ENCODE results near the gene SLC7A1.
A peak's percentile ranks its signal among the peaks of the same experiment; 100 is the strongest.

The SLC7A1 gene

DNA sequence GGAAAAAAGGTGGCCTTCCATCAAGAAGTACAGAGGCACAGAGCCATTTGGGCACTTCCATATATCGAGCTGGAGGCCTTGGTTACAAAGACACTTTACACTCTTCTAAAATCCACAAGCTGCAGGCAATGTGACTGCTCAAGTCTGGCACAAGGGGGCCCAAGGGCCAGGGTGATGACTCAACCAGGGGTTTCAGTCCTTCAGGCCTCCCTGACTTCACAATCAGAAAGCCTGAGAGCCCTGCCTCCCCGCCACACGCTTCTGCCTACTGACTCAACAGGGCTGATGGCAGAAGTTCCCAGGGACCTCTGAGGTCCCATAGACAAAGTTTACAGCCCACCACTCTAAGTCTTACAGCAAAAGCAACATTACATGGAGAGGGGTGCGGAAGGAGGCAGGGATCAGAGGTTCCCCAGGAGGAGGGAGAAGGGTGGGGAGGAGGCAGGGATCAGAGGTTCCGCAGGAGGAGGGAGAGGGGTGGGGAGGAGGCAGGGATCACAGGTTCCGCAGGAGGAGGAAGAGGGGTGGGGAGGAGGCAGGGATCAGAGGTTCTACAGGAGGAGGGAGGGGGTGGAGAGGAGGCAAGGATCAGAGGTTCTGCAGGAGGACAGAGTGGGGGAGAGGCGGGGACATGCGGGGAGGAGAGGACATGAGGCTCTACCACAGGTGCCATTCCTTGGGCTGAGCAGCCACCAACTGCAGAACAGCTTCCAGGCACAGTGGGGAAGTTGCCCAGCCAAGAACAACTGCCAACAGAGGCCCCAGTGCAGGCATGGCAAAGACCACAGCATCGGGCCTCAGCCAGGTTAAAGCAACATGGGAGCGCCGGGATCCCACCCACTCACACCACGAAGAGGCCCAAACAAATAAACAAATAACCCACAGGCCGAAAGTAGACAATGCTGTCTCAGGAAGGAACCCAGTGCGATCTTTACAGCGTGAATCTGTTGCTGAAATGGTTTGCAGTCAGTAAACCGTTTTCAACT lies 52.0 kb downstream of the SLC7A1 start:
- Histone ChIP-seq H3K36me3 (ENCODE audit: insufficient read depth, low read length) (peaks cover 54% of the 10 kb centered on the region), H3K9me3 (ENCODE audit: low read length) (no peaks in the 10 kb centered on the region), H3K27ac (ENCODE audit: low read depth, low read length, poor library complexity, severe bottlenecking) (no peak overlapping the region), H3K27me3 (ENCODE audit: insufficient read depth, low read length) (no peaks in the 10 kb centered on the region), H3K79me2 (ENCODE audit: insufficient read depth, low read length) (peaks cover 42% of the 10 kb centered on the region), H3K9me2 (ENCODE audit: low read depth, low read length) (no peaks in the 10 kb centered on the region), H3K9ac (ENCODE audit: low read length) (no peak overlapping the region), H2AFZ (ENCODE audit: low read length) (no peak overlapping the region), H3F3A (ENCODE audit: insufficient read depth, low read length) (no peaks in the 10 kb centered on the region), H4K20me1 (ENCODE audit: insufficient read depth, low read length) (no peaks in the 10 kb centered on the region; the same call in 1 of the 2 replicates), H3K4me1 (ENCODE audit: insufficient read depth, low read length, severe bottlenecking) (peaks cover 32% of the 10 kb centered on the region), H3K4me2 (ENCODE audit: low read length) (no peak overlapping the region), H3K4me3 (ENCODE audit: low read depth, low read length, poor library complexity, severe bottlenecking) (no peak overlapping the region)
- TF ChIP-seq EZH2 (IDR thresholded peaks at IDR 0.05; ENCODE audit: borderline replicate concordance, low read length): no peak
- TF ChIP-seq, protein P1, sequence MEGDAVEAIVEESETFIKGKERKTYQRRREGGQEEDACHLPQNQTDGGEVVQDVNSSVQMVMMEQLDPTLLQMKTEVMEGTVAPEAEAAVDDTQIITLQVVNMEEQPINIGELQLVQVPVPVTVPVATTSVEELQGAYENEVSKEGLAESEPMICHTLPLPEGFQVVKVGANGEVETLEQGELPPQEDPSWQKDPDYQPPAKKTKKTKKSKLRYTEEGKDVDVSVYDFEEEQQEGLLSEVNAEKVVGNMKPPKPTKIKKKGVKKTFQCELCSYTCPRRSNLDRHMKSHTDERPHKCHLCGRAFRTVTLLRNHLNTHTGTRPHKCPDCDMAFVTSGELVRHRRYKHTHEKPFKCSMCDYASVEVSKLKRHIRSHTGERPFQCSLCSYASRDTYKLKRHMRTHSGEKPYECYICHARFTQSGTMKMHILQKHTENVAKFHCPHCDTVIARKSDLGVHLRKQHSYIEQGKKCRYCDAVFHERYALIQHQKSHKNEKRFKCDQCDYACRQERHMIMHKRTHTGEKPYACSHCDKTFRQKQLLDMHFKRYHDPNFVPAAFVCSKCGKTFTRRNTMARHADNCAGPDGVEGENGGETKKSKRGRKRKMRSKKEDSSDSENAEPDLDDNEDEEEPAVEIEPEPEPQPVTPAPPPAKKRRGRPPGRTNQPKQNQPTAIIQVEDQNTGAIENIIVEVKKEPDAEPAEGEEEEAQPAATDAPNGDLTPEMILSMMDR (IDR thresholded peaks at IDR 0.05; ENCODE audit: low read length): no peak

DNA sequence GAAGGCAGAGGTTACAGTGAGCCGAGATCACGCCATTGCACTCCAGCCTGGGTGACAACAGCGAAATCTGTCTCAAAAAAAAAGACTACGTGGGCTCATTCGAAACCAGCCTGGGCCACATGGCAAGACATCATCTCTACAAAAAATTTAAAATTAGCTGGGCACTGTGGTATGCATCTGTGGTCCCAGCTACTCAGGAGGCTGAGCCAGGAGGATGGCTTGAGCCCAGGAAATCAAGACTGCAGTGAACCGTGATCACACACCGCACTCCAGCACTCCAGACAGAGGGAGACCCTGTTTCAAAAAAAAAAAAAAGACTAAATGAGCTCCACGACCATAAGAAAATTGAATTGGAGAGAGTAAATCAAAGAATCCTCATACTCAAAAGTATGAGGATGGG lies 53.1 kb downstream of the SLC7A1 start:
- Histone ChIP-seq H3K9me2 (ENCODE audit: low read depth, low read length) (no peaks in the 10 kb centered on the region), H3F3A (ENCODE audit: insufficient read depth, low read length) (no peaks in the 10 kb centered on the region), H3K4me1 (ENCODE audit: insufficient read depth, low read length, severe bottlenecking) (peaks cover 39% of the 10 kb centered on the region), H3K4me3 (ENCODE audit: low read depth, low read length, poor library complexity, severe bottlenecking) (no peak overlapping the region), H3K9ac (ENCODE audit: low read length) (no peak overlapping the region), H3K9me3 (ENCODE audit: low read length) (no peaks in the 10 kb centered on the region), H3K36me3 (ENCODE audit: insufficient read depth, low read length) (peaks cover 51% of the 10 kb centered on the region; the same call in 1 of the 2 replicates), H3K4me2 (ENCODE audit: low read length) (no peak overlapping the region), H2AFZ (ENCODE audit: low read length) (no peak overlapping the region), H4K20me1 (ENCODE audit: insufficient read depth, low read length) (no peaks in the 10 kb centered on the region; the same call in 1 of the 2 replicates), H3K27ac (ENCODE audit: low read depth, low read length, poor library complexity, severe bottlenecking) (no peak overlapping the region), H3K27me3 (ENCODE audit: insufficient read depth, low read length) (no peaks in the 10 kb centered on the region), H3K79me2 (ENCODE audit: insufficient read depth, low read length) (peaks cover 37% of the 10 kb centered on the region)
- TF ChIP-seq, protein P1 (IDR thresholded peaks at IDR 0.05; ENCODE audit: low read length): no peak
- no peak for TF ChIP-seq EZH2 (IDR thresholded peaks at IDR 0.05; ENCODE audit: borderline replicate concordance, low read length)

DNA sequence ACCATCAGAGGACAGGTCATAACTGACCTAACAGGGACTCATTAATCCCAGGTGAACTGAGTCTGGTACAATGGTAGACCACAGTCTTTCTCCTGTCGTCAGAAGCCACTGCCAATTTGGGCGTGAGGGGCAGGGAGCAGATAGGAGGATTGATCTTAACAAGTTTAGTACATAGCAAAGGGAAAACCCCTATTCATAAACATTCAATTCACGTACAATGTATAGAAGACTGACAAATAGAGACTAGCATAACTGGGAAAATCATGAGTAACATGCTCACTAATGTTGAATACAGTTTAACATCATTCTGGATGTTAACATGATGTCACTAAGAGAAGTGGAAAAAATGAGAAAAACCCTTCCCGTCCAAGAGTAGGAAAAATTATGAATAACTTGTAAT lies 54.1 kb downstream of the SLC7A1 start:
- Histone ChIP-seq H3K4me2 (ENCODE audit: low read length) (no peak overlapping the region; the same call in 1 of the 2 replicates), H3K27ac (ENCODE audit: low read depth, low read length, poor library complexity, severe bottlenecking) (peak overlapping the region; percentile 5), H3K9me2 (ENCODE audit: low read depth, low read length) (no peaks in the 10 kb centered on the region), H3K36me3 (ENCODE audit: insufficient read depth, low read length) (peaks cover 54% of the 10 kb centered on the region; the same call in 1 of the 2 replicates), H3F3A (ENCODE audit: insufficient read depth, low read length) (no peaks in the 10 kb centered on the region), H4K20me1 (ENCODE audit: insufficient read depth, low read length) (no peaks in the 10 kb centered on the region), H3K9me3 (ENCODE audit: low read length) (no peaks in the 10 kb centered on the region), H3K27me3 (ENCODE audit: insufficient read depth, low read length) (no peaks in the 10 kb centered on the region), H3K9ac (ENCODE audit: low read length) (no peak overlapping the region), H3K4me3 (ENCODE audit: low read depth, low read length, poor library complexity, severe bottlenecking) (no peak overlapping the region), H3K4me1 (ENCODE audit: insufficient read depth, low read length, severe bottlenecking) (peaks cover 39% of the 10 kb centered on the region), H2AFZ (ENCODE audit: low read length) (no peak overlapping the region), H3K79me2 (ENCODE audit: insufficient read depth, low read length) (peaks cover 32% of the 10 kb centered on the region)
- TF ChIP-seq, protein P1 (IDR thresholded peaks at IDR 0.05; ENCODE audit: low read length): no peak
- TF ChIP-seq EZH2 (IDR thresholded peaks at IDR 0.05; ENCODE audit: borderline replicate concordance, low read length): no peak
